DMS 273 (cell line): ENCODE results near the gene NUDT5.
A peak's percentile ranks its signal among the peaks of the same experiment; 100 is the strongest.
"Not testable (repeated sequence)": the region's sequence is repeated elsewhere in the genome, so short reads cannot be mapped to it uniquely, and the experiment has no call there.

Experiments
- DNase-seq: peaks from one replicate; lab custom pipeline; 2025; ENCODE audit not compliant: unreplicated experiment; lab: John Stamatoyannopoulos, UW

Gene NUDT5

DNA sequence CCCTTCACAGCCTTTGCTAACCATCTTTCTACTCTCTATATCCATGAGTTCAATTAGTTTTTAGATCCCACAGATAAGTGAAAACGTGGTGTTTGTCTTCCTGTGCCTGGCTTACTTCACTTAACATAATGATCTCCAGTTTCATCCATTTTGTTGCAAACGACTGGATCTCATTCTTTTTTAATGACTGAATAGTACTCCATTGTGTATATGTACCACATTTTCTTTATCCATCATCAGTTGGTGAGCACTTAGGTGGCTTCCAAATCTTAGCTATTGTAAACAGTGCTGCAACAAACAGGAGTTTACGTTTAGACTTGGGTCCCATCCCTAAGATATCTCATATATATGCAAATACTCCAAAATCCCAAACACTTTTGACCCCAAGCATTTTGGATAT, 9.4 kb upstream of the NUDT5 start:
- DNase-seq: no peak

DNA sequence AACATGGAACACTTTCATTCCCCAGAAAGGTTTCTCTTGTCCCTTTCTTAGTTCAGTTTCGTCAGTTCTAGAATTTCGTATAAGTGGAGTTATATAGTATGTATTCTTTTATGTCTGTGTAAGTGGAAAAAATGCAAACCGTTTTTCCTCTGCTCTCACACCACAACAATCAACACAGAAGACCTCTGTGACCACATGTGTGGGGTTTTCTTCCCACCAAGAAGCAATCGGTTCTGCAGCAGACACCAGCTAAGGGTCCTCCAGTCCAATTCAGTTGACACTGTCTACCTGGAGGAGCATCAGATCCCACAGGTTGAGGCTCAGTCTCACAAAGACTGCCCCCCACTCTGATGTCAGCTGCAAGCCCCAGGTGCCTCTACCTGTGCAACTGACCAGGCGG, 6.5 kb upstream of the NUDT5 start:
- DNase-seq: no peak

DNA sequence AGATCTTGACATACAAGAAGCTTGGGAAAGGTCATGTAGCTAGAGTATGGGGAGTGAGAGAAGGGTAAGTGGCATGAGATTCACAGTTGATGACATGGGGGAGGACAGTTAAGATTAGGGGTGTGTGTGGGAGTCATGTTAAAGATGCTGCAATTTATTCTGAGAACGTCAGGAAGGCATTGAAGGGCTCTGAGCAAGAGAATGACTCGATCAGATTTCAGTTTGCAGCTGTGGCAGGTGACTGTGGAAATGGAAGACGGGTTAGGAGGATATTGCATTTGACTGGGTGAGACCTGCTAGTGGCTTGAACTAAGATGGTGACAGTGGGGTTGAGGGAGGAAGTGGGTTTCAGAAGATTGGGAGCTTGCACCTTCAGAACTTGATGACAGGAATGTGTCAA, 5.9 kb upstream of the NUDT5 start:
- DNase-seq: no peak

DNA sequence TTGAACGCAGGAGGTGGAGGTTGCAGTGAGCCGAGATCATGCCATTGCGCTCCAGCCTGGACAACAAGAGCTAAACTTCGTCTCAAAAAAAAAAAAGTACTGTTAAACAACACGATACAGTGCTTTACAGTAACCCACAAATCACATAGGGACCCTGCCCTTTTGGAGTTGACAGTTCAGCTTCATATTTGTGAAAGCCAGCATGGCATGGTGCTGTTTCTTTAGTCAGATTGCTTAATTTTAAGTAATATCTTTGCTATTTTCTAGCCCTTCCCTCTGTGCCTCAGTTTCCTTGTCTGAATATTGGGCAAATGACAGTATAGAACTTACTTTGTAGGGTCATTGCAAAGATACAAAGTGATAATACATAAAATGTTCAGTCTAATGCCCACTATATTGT, 5.2 kb upstream of the NUDT5 start:
- no peak for DNase-seq

GRCh38 chr10:12198156-12198555, 2.5 kb upstream of the NUDT5 start:
- no peak for DNase-seq

DNA sequence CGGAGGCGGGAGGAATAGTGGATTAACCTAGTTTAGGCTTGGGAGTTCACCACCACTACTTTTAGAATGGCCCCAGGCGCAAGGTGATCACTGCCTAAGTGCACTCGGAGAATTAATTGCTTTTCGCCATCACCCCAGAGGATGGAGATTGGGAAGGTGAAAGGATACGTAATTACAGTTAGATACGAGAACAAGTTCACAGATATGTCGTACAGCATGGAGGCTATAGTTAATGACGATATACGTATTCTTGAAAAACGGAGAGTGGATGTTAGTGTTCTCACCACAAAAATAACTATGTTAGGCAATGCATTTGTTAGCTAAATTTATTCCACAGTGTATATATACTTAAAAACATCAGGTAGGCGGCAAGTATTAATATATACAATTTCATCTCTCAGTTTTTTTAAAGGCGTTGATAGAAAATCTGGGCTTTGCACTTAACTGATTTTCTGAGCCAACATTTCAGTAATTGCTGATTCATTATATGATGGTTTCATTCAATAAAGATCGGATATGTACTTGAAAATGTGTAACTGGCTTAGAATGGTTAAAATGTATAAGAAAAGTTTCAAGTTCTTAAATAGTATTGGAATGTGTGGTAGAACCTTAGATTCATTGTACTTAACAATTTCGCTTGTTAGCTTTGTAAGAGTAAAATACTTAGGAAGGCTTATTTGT, 980 bp upstream of the NUDT5 start:
- no peak for DNase-seq

DNA sequence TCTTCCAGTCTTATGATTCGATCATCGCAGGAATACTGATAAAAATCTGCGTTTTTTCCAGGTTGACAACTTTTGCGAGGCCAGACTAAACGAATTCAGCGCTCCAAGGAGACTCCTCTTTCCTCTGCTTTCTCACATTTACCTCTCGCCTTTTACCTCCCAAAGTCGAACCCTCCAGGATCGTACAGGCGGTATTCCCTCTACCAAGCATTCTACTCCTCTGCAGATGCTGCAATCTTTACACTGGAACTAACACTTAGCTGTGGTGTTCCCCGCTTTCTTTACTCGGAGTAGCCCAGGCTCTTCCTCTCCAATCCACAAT, 449 bp downstream of the NUDT5 start:
- no peak for DNase-seq

DNA sequence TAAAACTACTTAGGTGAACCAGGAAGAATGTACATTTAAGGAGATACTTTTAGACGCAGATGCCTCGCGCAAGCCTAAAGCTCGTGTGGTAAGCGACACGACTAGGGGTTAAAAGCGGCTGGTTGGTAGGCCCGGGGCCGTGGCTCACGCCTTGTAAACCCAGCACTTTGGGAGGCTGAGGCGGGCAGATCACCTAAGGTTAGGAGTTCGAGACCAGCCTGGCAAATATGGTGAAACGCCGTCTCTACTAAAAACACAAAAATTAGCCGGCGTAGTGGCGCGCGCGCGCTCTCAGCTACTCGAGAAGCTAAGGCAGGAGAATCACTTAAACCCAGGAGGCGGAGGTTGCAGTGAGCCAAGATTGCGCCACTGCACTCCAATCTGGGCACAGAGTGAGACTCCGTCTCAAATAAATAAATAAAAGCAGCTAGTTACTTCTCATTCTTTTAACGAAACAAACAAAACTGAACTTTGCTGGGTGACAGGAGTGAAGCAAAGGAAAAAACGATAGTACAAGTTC, 879 bp downstream of the NUDT5 start:
- peak; percentile 59 for DNase-seq

- no peak for DNase-seq
Measured at GRCh38 chr10:12193193-12193592, 2.5 kb downstream of the NUDT5 start.

GRCh38 chr10:12191715-12192114, 4.0 kb downstream of the NUDT5 start:
- peak; percentile 54 for DNase-seq

GRCh38 chr10:12189426-12189825, 6.3 kb downstream of the NUDT5 start:
- DNase-seq: no peak

DNA sequence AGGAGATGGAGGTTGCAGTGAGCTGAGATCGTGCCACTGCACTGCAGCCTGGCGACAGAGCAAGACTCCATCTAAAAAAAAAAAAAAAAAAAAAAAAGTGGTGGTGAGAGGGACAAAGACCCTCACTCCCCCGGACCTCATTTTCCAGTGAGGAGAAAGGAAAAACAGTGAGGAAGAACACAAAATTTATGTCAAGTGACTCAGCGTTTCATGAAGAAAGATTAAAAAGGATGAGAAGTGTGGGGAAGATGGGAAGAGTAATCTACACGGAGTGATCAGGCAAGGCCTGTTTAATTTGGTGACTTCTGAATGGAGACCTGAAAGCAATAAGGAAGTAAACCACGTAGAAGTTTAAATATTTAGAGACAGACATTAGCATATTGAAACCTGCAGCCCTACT, 7.0 kb downstream of the NUDT5 start:
- no peak for DNase-seq

DNA sequence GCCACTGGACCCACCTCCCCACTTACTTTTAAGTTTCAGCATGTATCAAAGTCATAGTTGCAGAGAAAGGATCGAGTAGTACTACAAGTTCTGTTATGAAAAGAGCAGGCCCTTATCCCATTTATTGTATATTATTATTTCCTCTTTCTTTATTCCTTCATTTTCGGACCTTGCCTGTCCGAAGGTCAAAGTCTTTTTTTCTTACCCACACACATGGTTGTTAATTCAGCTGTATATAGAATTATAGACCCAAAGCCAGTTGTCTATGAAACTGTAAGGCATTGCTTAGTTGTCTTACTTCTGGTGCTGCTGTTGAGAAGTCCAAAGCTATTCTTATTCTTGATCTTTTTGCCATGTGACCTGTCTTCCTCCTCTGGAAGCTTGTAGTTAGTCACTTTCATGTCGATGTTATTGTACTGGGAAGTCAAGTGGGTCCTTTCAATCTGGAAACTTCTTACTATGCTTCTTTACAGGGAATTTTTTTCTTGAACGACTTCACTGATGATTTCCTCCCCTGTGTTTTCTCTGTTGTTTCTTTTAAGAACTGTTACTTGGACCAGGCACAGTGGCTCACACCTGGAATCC, 8.3 kb downstream of the NUDT5 start:
- no peak for DNase-seq

DNA sequence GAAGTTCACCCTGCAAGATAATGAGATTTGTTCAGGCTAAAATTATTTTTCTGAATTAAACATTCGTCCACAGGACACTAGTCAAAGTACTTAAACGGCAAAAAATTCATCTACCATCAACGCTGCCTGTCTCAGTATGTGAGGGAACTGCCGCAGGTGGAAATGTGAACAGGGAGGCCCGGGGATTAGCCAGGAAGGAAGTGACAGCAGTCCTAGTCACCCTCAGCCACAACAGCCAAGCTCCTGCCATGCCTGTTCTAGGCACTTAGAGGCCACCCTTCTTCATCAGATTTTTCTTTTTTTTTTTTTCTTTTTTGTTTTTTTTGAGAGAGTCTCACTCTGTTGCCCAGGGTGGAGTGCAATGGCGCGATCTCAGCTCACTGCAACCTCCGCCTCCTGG, 9.4 kb downstream of the NUDT5 start:
- no peak for DNase-seq

DNA sequence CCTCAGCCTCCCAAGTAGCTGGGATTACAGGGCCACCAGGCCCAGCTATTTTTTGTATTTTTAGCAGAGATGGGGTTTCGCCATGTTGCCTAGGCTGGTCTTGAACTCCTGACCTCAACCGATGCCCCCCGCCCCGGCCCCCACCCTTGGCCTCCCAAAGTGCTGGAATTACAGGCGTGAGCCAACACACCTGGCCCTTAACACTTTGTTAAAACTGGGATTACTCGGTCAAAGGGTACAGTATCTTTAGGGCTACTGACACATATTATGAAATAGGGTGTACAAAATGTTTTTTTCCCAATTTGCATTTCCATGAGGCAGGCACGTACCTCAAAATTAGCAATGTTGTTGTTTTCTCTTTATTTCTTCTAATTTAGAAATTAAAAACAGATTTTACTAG, 11.5 kb downstream of the NUDT5 start:
- DNase-seq: no peak

DNA sequence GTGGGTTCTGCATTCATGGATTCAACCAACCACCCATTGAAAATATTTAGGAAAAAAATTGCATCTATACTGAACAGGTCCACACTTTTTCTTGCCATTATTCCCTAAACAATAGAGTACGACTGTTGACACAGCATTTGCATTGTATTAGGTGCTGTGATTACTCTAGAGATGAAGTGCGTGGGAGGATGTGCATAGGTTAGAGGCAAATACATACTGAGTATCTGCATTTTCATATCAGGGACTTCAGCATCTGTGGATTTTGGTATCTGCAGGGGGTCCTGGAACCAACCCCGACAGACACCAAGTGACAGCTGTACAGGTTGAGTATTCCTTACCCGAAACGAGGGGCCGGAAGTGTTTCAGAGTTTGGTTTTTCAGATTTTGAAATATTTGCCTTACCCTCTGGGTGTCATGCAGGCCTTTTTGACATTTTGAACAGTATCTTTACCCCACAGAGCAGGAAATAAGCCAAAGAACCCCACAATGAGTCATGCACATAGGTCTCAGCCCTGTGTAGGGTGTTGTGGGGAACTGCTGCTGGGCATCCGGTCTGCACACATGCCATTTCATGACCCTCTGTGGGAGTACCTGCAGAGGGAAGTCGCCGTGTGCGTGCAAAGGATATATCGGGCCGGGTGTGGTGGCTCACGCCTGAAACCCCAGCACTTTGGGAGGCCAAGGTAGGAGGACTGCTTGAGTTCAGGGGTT, 14.5 kb downstream of the NUDT5 start:
- no peak for DNase-seq

DNA sequence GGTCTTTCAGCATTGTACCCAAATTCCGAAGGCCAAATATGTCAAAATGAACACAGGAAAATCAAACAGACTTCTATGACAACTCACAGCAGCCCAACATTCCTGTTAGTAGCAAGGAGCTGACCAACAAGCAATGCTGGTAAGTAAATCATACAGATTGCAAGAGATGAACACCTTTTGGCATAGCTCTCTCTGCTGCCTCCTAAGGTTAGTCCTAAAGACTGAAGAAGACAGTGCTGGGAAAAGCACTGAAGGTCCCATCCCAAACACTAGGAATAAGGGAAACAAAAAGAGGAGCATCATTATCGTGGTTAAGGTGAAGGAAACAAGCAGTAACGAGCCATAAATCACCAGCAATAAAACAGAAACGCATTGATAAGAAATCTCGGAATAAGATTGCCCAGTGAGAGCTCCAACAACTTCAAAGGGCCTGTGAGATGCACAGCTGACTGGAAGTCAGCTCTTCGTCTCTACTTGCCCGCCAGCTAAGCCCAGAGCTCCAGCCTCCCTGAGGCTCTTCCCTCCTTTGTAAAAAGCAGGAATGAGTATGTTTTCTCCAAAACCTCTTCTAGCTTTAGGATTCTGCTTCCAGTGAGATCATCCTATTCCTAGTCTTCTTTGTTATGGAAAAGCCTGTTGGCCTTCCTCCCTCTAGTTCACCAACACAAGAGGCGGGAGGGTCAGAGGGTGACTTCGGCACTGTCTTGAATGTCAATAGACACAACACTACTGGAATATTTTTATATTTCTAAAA, 15.3 kb downstream of the NUDT5 start:
- DNase-seq: no peak

DNA sequence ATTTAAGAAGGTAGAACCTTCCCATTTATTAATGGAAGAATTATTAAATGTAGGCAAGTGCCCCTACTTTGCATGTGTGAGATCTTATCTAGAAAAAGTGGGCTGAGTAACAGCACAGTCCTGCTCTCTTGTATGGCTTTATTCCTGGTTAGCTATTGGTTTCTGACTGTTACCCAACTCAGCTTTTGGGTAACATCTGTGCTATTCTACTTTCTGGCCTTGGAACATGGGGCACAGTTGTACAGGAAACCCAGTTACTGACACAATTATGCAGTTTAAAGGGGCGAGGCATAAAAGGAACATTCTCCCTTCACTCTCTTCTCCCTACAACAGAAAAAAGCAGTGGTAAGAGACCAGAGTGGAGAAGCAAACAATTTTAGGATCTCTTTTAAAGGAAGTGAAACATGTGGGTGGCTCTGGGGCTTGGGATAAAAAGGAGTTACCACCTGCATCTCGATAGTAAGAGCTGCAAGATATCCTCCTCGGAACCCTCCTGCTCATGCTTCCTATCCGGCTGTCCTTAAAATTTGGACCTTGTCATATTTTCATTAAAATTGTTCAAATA, 16.0 kb downstream of the NUDT5 start:
- no peak for DNase-seq

DNA sequence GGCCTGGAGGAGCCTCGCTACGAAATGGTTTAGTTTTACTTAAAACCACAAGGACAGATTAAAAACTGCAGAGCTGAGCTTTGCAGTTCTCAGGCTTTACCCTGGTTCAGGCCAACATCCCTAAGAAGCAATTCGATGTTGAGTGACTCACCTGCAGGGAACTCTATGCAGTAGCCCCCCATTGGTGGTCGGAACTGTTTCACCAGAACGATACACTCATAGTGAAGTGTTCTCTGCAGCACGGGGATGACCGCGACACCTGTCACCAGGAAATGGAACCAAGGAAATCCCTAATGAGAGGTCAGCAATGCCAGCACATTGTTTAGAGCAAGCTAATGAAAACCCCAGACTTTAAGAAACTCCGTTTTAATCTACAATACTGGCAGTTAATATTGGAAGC, 18.0 kb downstream of the NUDT5 start:
- DNase-seq: no peak

DNA sequence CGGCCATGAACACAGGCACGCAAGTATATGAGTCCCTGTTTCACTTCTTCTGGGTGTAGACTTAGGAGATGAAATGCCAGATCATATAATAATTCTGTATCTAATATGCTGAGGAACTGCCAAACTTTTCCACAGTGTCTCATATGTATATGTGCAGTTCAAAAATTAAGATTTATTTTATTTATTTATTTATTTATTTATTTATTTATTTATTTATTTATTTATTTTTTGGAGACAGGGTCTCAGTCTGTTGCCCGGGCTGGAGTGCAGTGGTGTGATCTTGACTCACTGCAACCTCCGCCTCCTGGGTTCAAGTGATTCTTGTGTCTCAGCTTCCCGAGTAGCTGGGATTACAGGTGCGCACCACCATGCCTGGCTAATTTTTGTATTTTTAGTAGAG, 24.2 kb downstream of the NUDT5 start:
- DNase-seq: not testable (repeated sequence)

- no peak for DNase-seq
Measured at GRCh38 chr10:12165999-12166775, 29.5 kb downstream of the NUDT5 start.
